B cell (primary cell): ENCODE results near the gene COL25A1. TPM values are rescaled to one million over a fixed set of nuclear protein-coding genes. Genes with fewer than 3 reads are reported as not detected.

Experiments used
- ATAC-seq: fragments of 200-7000 bp; cut with Tn5 transposase; one replicate; pipeline ENCODE4 v1.10.0; 2021; ENCODE audit warnings: low read depth, mild to moderate bottlenecking, moderate number of reproducible peaks, moderate library complexity
- CTCF ChIA-PET: fragments of 350-600 bp; sonication (Branson Sonifier 250); formaldehyde crosslinking; loops from one replicate; lab custom pipeline; 2021; ENCODE audit warnings: antibody characterized with exemption, inconsistent platforms; lab: Charles Lee
- POLR2A ChIA-PET: fragments of 350-600 bp; sonication (Branson Sonifier 250); formaldehyde crosslinking; loops from one replicate; lab custom pipeline; 2021; ENCODE audit warnings: antibody characterized with exemption; lab: Charles Lee
- DNase-seq: peaks from one replicate; pipeline ENCODE4 v3.0.0; 2013
- H2AFZ ChIP-seq: 2 replicates; pipeline ENCODE4 v1.6.1; 2012; ENCODE audit warnings: mild to moderate bottlenecking, low read depth, low read length; ENCODE audit not compliant: insufficient read depth, poor library complexity, severe bottlenecking
- H3K27ac ChIP-seq, 2 donors: 1 replicate in 1 of 2; 2 replicates in 1 of 2; pipeline ENCODE4 v1.5.1; 2012 to 2013; ENCODE audit warnings: low read length in 2 of 2, mild to moderate bottlenecking in 2 of 2, moderate library complexity in 1 of 2
- H3K27me3 ChIP-seq, 4 experiments: fragments of 200-600 bp in 1 of 4; sonication (generic) in 1 of 4; replicated peaks in 1 of 4; 1 replicate in 2 of 4; 2 replicates in 2 of 4; pipeline versions ENCODE4 v1.6.1 to v1.7.0; 2013 to 2016; ENCODE audit warnings: low read length in 3 of 4, mild to moderate bottlenecking in 2 of 4, mixed read lengths in 1 of 4, moderate library complexity in 1 of 4; ENCODE audit not compliant: insufficient read depth in 4 of 4, control insufficient read depth in 3 of 4; ENCODE audit errors: control extremely low read depth in 1 of 4
- H3K36me3 ChIP-seq, 2 experiments: replicated peaks in 1 of 2; 1 replicate in 1 of 2; 2 replicates in 1 of 2; pipeline versions ENCODE4 v1.6.1 to v1.7.1; 2013; ENCODE audit warnings: low read length in 1 of 2; ENCODE audit not compliant: insufficient read depth in 2 of 2, control insufficient read depth in 1 of 2; ENCODE audit errors: control extremely low read depth in 1 of 2, extremely low read depth in 1 of 2
- H3K4me1 ChIP-seq, 2 donors: fragments of 200-600 bp in 1 of 2; sonication (generic) in 1 of 2; 1 replicate in 1 of 2; 2 replicates in 1 of 2; pipeline versions ENCODE4 v1.5.1 to v1.6.1; 2013 to 2017; ENCODE audit warnings: low read length in 2 of 2; ENCODE audit not compliant: control insufficient read depth in 2 of 2, insufficient read depth in 2 of 2
- H3K4me2 ChIP-seq: replicated peaks from 2 replicates; pipeline ENCODE3; 2012; ENCODE audit warnings: mild to moderate bottlenecking, low read depth, low read length; ENCODE audit not compliant: poor library complexity, severe bottlenecking
- H3K4me3 ChIP-seq, 5 experiments: fragments of 200-600 bp in 1 of 5; sonication (generic) in 1 of 5; 1 replicate in 3 of 5; 2 replicates in 2 of 5; pipeline versions ENCODE4 v1.5.1 to v1.7.0; 2011 to 2016; ENCODE audit warnings: low read length in 4 of 5, mild to moderate bottlenecking in 4 of 5, low read depth in 2 of 5, control low read depth in 1 of 5, moderate library complexity in 1 of 5; ENCODE audit not compliant: insufficient read depth in 1 of 5; ENCODE audit errors: control extremely low read depth in 1 of 5, extremely low read depth in 1 of 5
- H3K79me2 ChIP-seq: fragments of 200-600 bp; sonication (generic); one replicate; pipeline ENCODE4 v1.6.0; 2016; ENCODE audit warnings: low read length; ENCODE audit not compliant: control insufficient read depth, insufficient read depth
- H3K9ac ChIP-seq: fragments of 200-600 bp; sonication (generic); 2 replicates; pipeline ENCODE4 v1.6.1; 2017; ENCODE audit warnings: mild to moderate bottlenecking, low read length, moderate library complexity
- H3K9me3 ChIP-seq, 3 donors: one replicate each; pipeline versions ENCODE4 v1.6.1 to v1.7.1; 2013; ENCODE audit warnings: low read length in 2 of 3; ENCODE audit not compliant: control insufficient read depth in 2 of 3, insufficient read depth in 1 of 3; ENCODE audit errors: control extremely low read depth in 1 of 3
- H4K20me1 ChIP-seq: 2 replicates; pipeline ENCODE4 v1.6.0; 2012; ENCODE audit warnings: mild to moderate bottlenecking, low read length; ENCODE audit not compliant: insufficient read depth, control insufficient read depth, poor library complexity, severe bottlenecking
- H3K27ac Mint-ChIP-seq: one replicate; pipeline ENCODE4 v1.8.0; 2021; ENCODE audit warnings: mixed read lengths
- H3K27me3 Mint-ChIP-seq: one replicate; pipeline ENCODE4 v1.8.0; 2021; ENCODE audit warnings: mixed read lengths
- H3K4me1 Mint-ChIP-seq: one replicate; pipeline ENCODE4 v1.8.0; 2021; ENCODE audit warnings: mixed read lengths
- H3K4me3 Mint-ChIP-seq: one replicate; pipeline ENCODE4 v1.8.0; 2021; ENCODE audit warnings: mixed read lengths
- H3K9me3 Mint-ChIP-seq: one replicate; pipeline ENCODE4 v1.8.0; 2022; ENCODE audit warnings: mixed read lengths; ENCODE audit not compliant: insufficient read depth
- CTCF ChIP-seq: fragments of 200-600 bp; IDR thresholded peaks from one replicate; pipeline ENCODE4 v1.8.0; 2022; ENCODE audit warnings: antibody characterized with exemption, mild to moderate bottlenecking
- EZH2 ChIP-seq: IDR thresholded peaks from 2 replicates; pipeline ENCODE4 v1.6.1; 2012; ENCODE audit warnings: borderline replicate concordance, low read depth, mild to moderate bottlenecking, moderate library complexity, low read length; ENCODE audit not compliant: insufficient read depth, poor library complexity, severe bottlenecking
- WGBS: methylation state at CpG from one replicate; pipeline ENCODE4 v1.1.5; 2013; ENCODE audit warnings: missing lambda C conversion rate; ENCODE audit not compliant: insufficient coverage; 5-methylcytosine and 5-hydroxymethylcytosine counted together
- intact Hi-C: fragments of 100-400 bp; cut with micrococcal nuclease; formaldehyde crosslinking; loops from one replicate; pipeline ENCODE4 v1.10.0; 2022
- polyA plus RNA-seq: library from polyadenylated mRNA; depleted of rRNA; stranded (reverse); fragments of >200 nt; gene quantifications from 2 replicates; pipeline ENCODE4 v1.2.3, GENCODE V29; 2012
- total RNA-seq, 2 donors: library from RNA; stranded (reverse); fragments of 120-200 nt in 1 of 2; gene quantifications; 1 replicate in 1 of 2; 2 replicates in 1 of 2; pipeline versions ENCODE4 v1.2.3 to v1.2.4, GENCODE V29; 2013 to 2022

The COL25A1 gene
- total and polyA plus RNA-seq, 2 donors (not counting 1 experiment from before 2014, with no cell fraction given): not detected

DNA sequence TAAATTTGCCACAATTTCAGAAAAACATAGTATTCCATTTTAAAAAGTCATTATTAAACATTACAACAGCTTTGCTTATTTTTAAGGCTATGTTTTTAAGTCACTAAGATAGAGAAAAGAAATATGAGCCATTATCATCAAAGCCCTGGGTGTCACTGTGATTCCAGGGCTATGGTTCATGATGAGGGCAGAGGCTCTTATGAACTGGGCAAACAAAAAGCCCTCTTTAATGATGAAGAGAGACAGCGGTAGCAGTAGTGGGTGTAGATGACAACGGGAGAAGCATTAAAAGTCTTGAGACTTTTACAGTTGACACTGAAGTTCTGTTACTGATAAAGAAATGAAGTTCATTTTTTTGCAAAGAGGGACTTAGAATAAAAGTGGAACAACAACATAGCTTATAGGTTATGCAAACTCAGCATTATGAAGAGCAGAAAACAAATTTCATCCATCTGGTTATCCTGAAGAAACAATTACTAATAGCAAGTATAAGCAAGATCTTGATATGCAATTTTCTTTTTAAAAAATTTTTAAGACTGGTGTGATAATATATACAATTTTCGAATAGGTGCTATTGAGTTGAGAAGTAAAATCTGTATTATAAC, 336.9 kb downstream of the COL25A1 start:
- Histone ChIP-seq H3K9me3 (no peaks in the 10 kb centered on the region), H3K4me3 (no peak overlapping the region), H3K79me2 (no peaks in the 10 kb centered on the region), H3K4me2 (no peak overlapping the region), H3K9ac (no peak overlapping the region), H3K36me3 (no peaks in the 10 kb centered on the region), H3K27me3 (no peaks in the 10 kb centered on the region), H3K27ac (no peak overlapping the region), H2AFZ (no peak overlapping the region), H4K20me1 (no peaks in the 10 kb centered on the region), H3K4me1 (no peaks in the 10 kb centered on the region)
- Mint-ChIP-seq H3K4me1 (no peaks in the 10 kb centered on the region), H3K27me3 (no peaks in the 10 kb centered on the region), H3K27ac (no peak overlapping the region), H3K9me3 (no peaks in the 10 kb centered on the region), H3K4me3 (no peak overlapping the region)
- no peak for DNase-seq
- ChIA-PET CTCF (no interaction called here), POLR2A (no interaction called here)
- intact Hi-C loops: no loop called here
- TF ChIP-seq EZH2: no peak
- no peak for TF ChIP-seq CTCF
- no peak for ATAC-seq
- 83% methylated on average over 1 of the region's 3 CpGs for WGBS

DNA sequence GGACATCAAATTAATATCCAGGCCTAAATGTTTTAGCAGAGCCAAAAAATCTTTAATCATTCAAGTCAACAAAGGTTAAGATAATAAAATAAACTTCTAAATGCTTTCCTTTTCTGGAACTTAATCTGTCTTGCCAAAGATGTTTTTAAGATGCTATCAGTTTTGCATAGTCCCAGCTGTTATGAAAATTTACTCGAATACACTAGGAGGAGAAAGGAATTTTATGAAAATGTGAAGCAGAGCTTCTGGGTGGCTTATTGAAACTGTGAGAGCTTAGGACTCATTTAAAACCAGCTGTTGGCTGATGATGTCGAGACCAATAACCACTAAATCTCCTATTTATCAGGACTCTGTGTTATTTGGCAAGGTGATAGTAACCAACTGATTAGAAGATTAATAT, 337.4 kb downstream of the COL25A1 start:
- intact Hi-C loops: no loop called here
- TF ChIP-seq CTCF: no peak
- no peak for TF ChIP-seq EZH2
- no peaks in the 10 kb centered on the region for H3K9me3 ChIP-seq
- CTCF ChIA-PET: no interaction called here
- no peak overlapping the region for H3K4me2 ChIP-seq
- ATAC-seq (no peak), DNase-seq (no peak)
- H3K79me2 ChIP-seq: no peaks in the 10 kb centered on the region
- Mint-ChIP-seq H3K27ac (no peak overlapping the region), H3K9me3 (no peaks in the 10 kb centered on the region), H3K4me1 (no peaks in the 10 kb centered on the region), H3K4me3 (no peak overlapping the region), H3K27me3 (no peaks in the 10 kb centered on the region)
- no peak overlapping the region for H3K27ac ChIP-seq
- H4K20me1 ChIP-seq: no peaks in the 10 kb centered on the region
- no peaks in the 10 kb centered on the region for H3K4me1 ChIP-seq
- no CpG with 5 or more reads among the region's 2 CpGs for WGBS
- no peaks in the 10 kb centered on the region for H3K27me3 ChIP-seq
- no peak overlapping the region for H2AFZ ChIP-seq
- H3K4me3 ChIP-seq: no peak overlapping the region
- no peaks in the 10 kb centered on the region for H3K36me3 ChIP-seq
- no peak overlapping the region for H3K9ac ChIP-seq
- POLR2A ChIA-PET: no interaction called here
